Calu3 (cell line): Measurements from ENCODE around the gene WASHC3. TPM values are rescaled to one million over a fixed set of nuclear protein-coding genes. Genes with fewer than 3 reads are reported as not detected.

Experiments used
- BruUV-seq: library from RNA; stranded (reverse); fragments of 400-500 nt; replicated peaks from 2 replicates; lab custom pipeline; 2021; lab: Mats Ljungman, UMichigan
- CTCF ChIA-PET: fragments of 300-600 bp; sonication (Branson Sonifier 250); formaldehyde crosslinking; loops from one replicate; lab custom pipeline; 2022; ENCODE audit warnings: antibody characterized with exemption; lab: Charles Lee
- DNase-seq: peaks from one replicate; pipeline ENCODE4 v3.0.0; 2022
- H3K27ac Mint-ChIP-seq: one replicate; pipeline ENCODE4 v1.8.0; 2022; ENCODE audit warnings: mixed read lengths; ENCODE audit not compliant: unreplicated experiment
- H3K27me3 Mint-ChIP-seq: one replicate; pipeline ENCODE4 v1.8.0; 2022; ENCODE audit warnings: mixed read lengths; ENCODE audit not compliant: unreplicated experiment
- H3K36me3 Mint-ChIP-seq: one replicate; pipeline ENCODE4 v1.8.0; 2022; ENCODE audit warnings: mild to moderate bottlenecking, moderate library complexity, mixed read lengths; ENCODE audit not compliant: insufficient read depth, unreplicated experiment
- H3K4me1 Mint-ChIP-seq: one replicate; pipeline ENCODE4 v1.8.0; 2022; ENCODE audit warnings: mild to moderate bottlenecking, low read depth, mixed read lengths; ENCODE audit not compliant: unreplicated experiment
- H3K4me3 Mint-ChIP-seq: one replicate; pipeline ENCODE4 v1.8.0; 2022; ENCODE audit warnings: mild to moderate bottlenecking, low read depth, moderate library complexity, mixed read lengths; ENCODE audit not compliant: unreplicated experiment
- H3K9me3 Mint-ChIP-seq: one replicate; pipeline ENCODE4 v1.8.0; 2022; ENCODE audit warnings: low read depth, mixed read lengths; ENCODE audit not compliant: unreplicated experiment
- intact Hi-C: fragments of 100-400 bp; cut with micrococcal nuclease; formaldehyde crosslinking; loops from one replicate; pipeline ENCODE4 v1.10.0; 2022; ENCODE audit not compliant: unreplicated experiment
- total RNA-seq: library from RNA; stranded (reverse); gene quantifications from 2 replicates; pipeline ENCODE4 v1.2.3, GENCODE V29; 2022
- TF ChIP-seq, protein P1 (sequence below): fragments of 200-600 bp; IDR thresholded peaks from one replicate; pipeline ENCODE4 v1.8.0; 2022; ENCODE audit warnings: antibody characterized with exemption; ENCODE audit not compliant: unreplicated experiment

Gene WASHC3
- total RNA-seq, 1 experiment from 2014 or later = 36.0 TPM

DNA sequence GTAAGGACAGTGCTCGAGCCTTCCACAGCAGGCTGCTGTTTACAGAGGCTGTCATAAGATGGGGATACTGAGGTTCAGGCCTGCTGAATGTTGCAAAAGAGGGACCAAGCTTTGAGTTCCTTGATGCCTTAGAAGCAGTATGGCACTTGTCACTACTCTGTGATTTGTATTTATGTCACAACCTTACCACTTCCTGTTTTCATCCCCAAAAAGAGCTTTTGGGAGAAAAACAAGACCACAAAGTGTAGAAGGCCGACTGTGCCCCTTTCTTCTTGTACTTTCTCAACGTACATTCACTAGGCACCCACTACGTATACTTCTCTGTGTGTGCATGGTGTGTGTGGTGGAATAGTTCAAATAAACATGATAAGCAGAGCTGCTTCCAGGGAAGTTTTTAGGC, 94.3 kb downstream of the WASHC3 start:
- Mint-ChIP-seq H3K4me1 (no peaks in the 10 kb centered on the region), H3K36me3 (no peaks in the 10 kb centered on the region), H3K27ac (no peak overlapping the region), H3K4me3 (no peak overlapping the region), H3K27me3 (no peaks in the 10 kb centered on the region), H3K9me3 (no peaks in the 10 kb centered on the region)
- CTCF ChIA-PET = interaction anchor here (1.0 kb wide), 1 partner anchor 17 kb away, joined by 5 read pairs; no protein-coding TSS in a partner anchor
- no peak for DNase-seq
- BruUV-seq = no TSS peak
- TF ChIP-seq, protein P1, sequence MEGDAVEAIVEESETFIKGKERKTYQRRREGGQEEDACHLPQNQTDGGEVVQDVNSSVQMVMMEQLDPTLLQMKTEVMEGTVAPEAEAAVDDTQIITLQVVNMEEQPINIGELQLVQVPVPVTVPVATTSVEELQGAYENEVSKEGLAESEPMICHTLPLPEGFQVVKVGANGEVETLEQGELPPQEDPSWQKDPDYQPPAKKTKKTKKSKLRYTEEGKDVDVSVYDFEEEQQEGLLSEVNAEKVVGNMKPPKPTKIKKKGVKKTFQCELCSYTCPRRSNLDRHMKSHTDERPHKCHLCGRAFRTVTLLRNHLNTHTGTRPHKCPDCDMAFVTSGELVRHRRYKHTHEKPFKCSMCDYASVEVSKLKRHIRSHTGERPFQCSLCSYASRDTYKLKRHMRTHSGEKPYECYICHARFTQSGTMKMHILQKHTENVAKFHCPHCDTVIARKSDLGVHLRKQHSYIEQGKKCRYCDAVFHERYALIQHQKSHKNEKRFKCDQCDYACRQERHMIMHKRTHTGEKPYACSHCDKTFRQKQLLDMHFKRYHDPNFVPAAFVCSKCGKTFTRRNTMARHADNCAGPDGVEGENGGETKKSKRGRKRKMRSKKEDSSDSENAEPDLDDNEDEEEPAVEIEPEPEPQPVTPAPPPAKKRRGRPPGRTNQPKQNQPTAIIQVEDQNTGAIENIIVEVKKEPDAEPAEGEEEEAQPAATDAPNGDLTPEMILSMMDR = no peak
- intact Hi-C loops = no loop called here

DNA sequence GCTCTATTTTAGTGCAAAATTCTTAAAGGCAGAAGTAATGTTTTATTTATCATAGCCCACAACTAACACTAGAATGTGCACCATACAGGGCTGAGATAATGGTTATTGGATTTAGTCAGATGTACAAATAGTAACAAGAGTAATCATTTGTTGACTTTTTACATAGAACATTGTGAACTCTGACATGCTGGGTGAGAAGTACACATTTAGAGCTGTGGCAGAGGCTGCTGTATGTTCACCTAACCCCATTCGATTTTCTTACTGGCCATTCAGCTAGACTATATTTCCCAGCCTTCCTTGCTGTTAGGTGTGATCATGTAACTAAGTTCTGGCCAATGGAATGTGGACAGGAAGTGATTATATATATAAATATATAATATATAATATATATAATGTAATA, 95.3 kb downstream of the WASHC3 start:
- no TSS peak for BruUV-seq
- no peak overlapping the region for H3K27ac Mint-ChIP-seq
- H3K36me3 Mint-ChIP-seq = no peaks in the 10 kb centered on the region
- intact Hi-C loops = no loop called here
- no peak overlapping the region for H3K4me3 Mint-ChIP-seq
- H3K27me3 Mint-ChIP-seq = no peaks in the 10 kb centered on the region
- no peaks in the 10 kb centered on the region for H3K4me1 Mint-ChIP-seq
- no peak for DNase-seq
- H3K9me3 Mint-ChIP-seq = no peaks in the 10 kb centered on the region
- TF ChIP-seq, protein P1 = no peak
- CTCF ChIA-PET = interaction anchor here (0.6 kb wide), 1 partner anchor 151 kb away, joined by 5 read pairs; no protein-coding TSS in a partner anchor

DNA sequence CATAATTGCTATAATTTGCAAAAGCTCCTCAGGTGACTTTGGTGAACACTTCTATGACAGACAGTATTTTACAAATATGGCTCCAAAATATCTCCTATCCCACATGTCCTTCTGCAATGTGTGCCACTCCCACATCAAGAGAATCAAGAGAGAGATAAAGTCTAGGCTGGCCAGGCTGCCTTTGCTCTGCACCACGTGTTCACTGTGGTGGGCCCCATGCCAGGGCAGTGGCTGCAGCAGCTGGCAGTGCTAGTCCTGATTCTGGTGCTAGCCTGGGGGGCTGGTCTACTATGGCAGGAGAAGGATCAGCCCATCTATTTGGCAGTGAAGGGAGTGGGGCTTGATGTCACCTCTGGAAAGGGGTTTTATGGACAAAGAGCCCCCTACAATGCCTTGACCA, 98.1 kb downstream of the WASHC3 start:
- Mint-ChIP-seq H3K27ac (no peak overlapping the region), H3K9me3 (no peaks in the 10 kb centered on the region), H3K4me1 (no peaks in the 10 kb centered on the region), H3K27me3 (no peaks in the 10 kb centered on the region), H3K36me3 (no peaks in the 10 kb centered on the region), H3K4me3 (no peak overlapping the region)
- TF ChIP-seq, protein P1 = no peak
- no peak for DNase-seq
- CTCF ChIA-PET = no interaction called here
- intact Hi-C loops = no loop called here
- BruUV-seq = no TSS peak

Other genes starting within 250 kb of the WASHC3 start
- gene GNPTAB, start 231.0 kb downstream of the WASHC3 start, total RNA-seq = 34.0 and 36.0 TPM in 2 replicates
- 26.8 and 28.1 TPM in 2 replicates for gene DRAM1, start 184.4 kb downstream of the WASHC3 start, total RNA-seq
- 59.0 and 72.1 TPM in 2 replicates for gene NUP37, start 58.1 kb upstream of the WASHC3 start, total RNA-seq
- 28.1 and 38.0 TPM in 2 replicates for gene PARPBP, start 58.2 kb upstream of the WASHC3 start, total RNA-seq
- not detected in 2 replicates for gene PMCH, start 135.8 kb upstream of the WASHC3 start, total RNA-seq